Mesodermal cell (in vitro differentiated cells): ENCODE data around the gene KCNIP2.

Experiments
- H3K27ac ChIP-seq: 2 replicates; pipeline ENCODE4 v1.7.0; 2013; ENCODE audit warnings: mild to moderate bottlenecking, low read depth, low read length, moderate library complexity; ENCODE audit not compliant: severe bottlenecking
- H3K36me3 ChIP-seq: 2 replicates; pipeline ENCODE4 v1.7.1; 2013; ENCODE audit warnings: mild to moderate bottlenecking, low read length, moderate library complexity; ENCODE audit not compliant: control insufficient read depth, insufficient read depth
- H3K4me1 ChIP-seq: one replicate; pipeline ENCODE4 v1.7.1; 2013; ENCODE audit warnings: mild to moderate bottlenecking, low read length; ENCODE audit not compliant: insufficient read depth, control insufficient read depth, poor library complexity, severe bottlenecking
- H3K4me3 ChIP-seq: 2 replicates; pipeline ENCODE4 v1.7.0; 2013; ENCODE audit warnings: low read length, control low read depth, mild to moderate bottlenecking; ENCODE audit not compliant: insufficient read depth, poor library complexity, severe bottlenecking; ENCODE audit errors: extremely low read depth
- H3K9me3 ChIP-seq: 2 replicates; pipeline ENCODE4 v1.7.1; 2013; ENCODE audit warnings: mild to moderate bottlenecking, low read length, moderate library complexity; ENCODE audit not compliant: control insufficient read depth
- WGBS, 2 experiments: methylation state at CpG; one replicate each; pipeline ENCODE4 v1.1.5; 2013; ENCODE audit warnings: missing lambda C conversion rate in 2 of 2; ENCODE audit not compliant: insufficient coverage in 2 of 2; 5-methylcytosine and 5-hydroxymethylcytosine counted together

KCNIP2 gene

GRCh38 chr10:101879456-101880231 is 36.0 kb upstream of the KCNIP2 start:
- no peaks in the 10 kb centered on the region for H3K9me3 ChIP-seq
- no peak overlapping the region for H3K4me3 ChIP-seq
- 96 to 97% methylated on average over 8 to 10 of the region's 13 CpGs for WGBS, 2 experiments
- H3K27ac ChIP-seq, result no peak overlapping the region
- no peaks in the 10 kb centered on the region for H3K36me3 ChIP-seq
- peaks cover 4% of the 10 kb centered on the region for H3K4me1 ChIP-seq

- 84 to 85% methylated on average over 3 of the region's 3 CpGs for WGBS, 2 experiments
- H3K9me3 ChIP-seq, result no peaks in the 10 kb centered on the region
- H3K4me1 ChIP-seq, result peaks cover 4% of the 10 kb centered on the region
- no peak overlapping the region for H3K4me3 ChIP-seq
- no peak overlapping the region for H3K27ac ChIP-seq
- no peaks in the 10 kb centered on the region for H3K36me3 ChIP-seq
Measured at GRCh38 chr10:101878869-101879268, 35.3 kb upstream of the KCNIP2 start.

- Histone ChIP-seq H3K27ac (no peak overlapping the region), H3K36me3 (no peaks in the 10 kb centered on the region), H3K4me3 (no peak overlapping the region), H3K9me3 (no peaks in the 10 kb centered on the region), H3K4me1 (peaks cover 4% of the 10 kb centered on the region)
- 100% methylated on average over 1 of the region's 3 CpGs for WGBS, 2 experiments
Measured at GRCh38 chr10:101875068-101875688, 31.6 kb upstream of the KCNIP2 start.

GRCh38 chr10:101874252-101874651 is 30.7 kb upstream of the KCNIP2 start:
- H3K4me1 ChIP-seq, result peaks cover 4% of the 10 kb centered on the region
- no peaks in the 10 kb centered on the region for H3K36me3 ChIP-seq
- no peak overlapping the region for H3K27ac ChIP-seq
- H3K4me3 ChIP-seq, result no peak overlapping the region
- H3K9me3 ChIP-seq, result no peaks in the 10 kb centered on the region

- no peaks in the 10 kb centered on the region for H3K4me1 ChIP-seq
- WGBS, 2 experiments, result 100% methylated on average over 1 of the region's 1 CpG; no CpG with 5 or more reads in 1 of the 2 experiments
- H3K27ac ChIP-seq, result no peak overlapping the region
- H3K9me3 ChIP-seq, result no peaks in the 10 kb centered on the region
- no peak overlapping the region for H3K4me3 ChIP-seq
- no peaks in the 10 kb centered on the region for H3K36me3 ChIP-seq
Measured at GRCh38 chr10:101867931-101868330, 24.3 kb upstream of the KCNIP2 start.

GRCh38 chr10:101859530-101859929 is 15.9 kb upstream of the KCNIP2 start:
- Histone ChIP-seq H3K27ac (no peak overlapping the region), H3K4me1 (peaks cover 11% of the 10 kb centered on the region), H3K4me3 (no peak overlapping the region), H3K9me3 (peaks cover 4% of the 10 kb centered on the region), H3K36me3 (no peaks in the 10 kb centered on the region)
- 89 to 90% methylated on average over 1 to 2 of the region's 2 CpGs for WGBS, 2 experiments

GRCh38 chr10:101858723-101859500 is 15.3 kb upstream of the KCNIP2 start:
- peaks cover 11% of the 10 kb centered on the region for H3K4me1 ChIP-seq
- H3K9me3 ChIP-seq, result peaks cover 4% of the 10 kb centered on the region
- WGBS, 2 experiments, result 86 to 100% methylated on average over 1 to 2 of the region's 3 CpGs
- no peak overlapping the region for H3K27ac ChIP-seq
- no peak overlapping the region for H3K4me3 ChIP-seq
- H3K36me3 ChIP-seq, result no peaks in the 10 kb centered on the region

- Histone ChIP-seq H3K4me3 (no peak overlapping the region), H3K27ac (no peak overlapping the region), H3K9me3 (peaks cover 4% of the 10 kb centered on the region), H3K4me1 (peaks cover 11% of the 10 kb centered on the region), H3K36me3 (no peaks in the 10 kb centered on the region)
- WGBS, 2 experiments, result no CpG with 5 or more reads among the region's 1 CpG
Measured at GRCh38 chr10:101857802-101858476, 14.3 kb upstream of the KCNIP2 start.

GRCh38 chr10:101856626-101857025 is 13.0 kb upstream of the KCNIP2 start:
- Histone ChIP-seq H3K9me3 (peaks cover 4% of the 10 kb centered on the region), H3K4me3 (no peak overlapping the region), H3K27ac (no peak overlapping the region), H3K36me3 (no peaks in the 10 kb centered on the region), H3K4me1 (peaks cover 11% of the 10 kb centered on the region)

GRCh38 chr10:101851411-101852116 is 8.0 kb upstream of the KCNIP2 start:
- H3K9me3 ChIP-seq, result no peaks in the 10 kb centered on the region
- no peak overlapping the region for H3K27ac ChIP-seq
- WGBS, 2 experiments, result 88 to 89% methylated on average over 2 to 4 of the region's 4 CpGs
- H3K4me3 ChIP-seq, result no peak overlapping the region
- H3K4me1 ChIP-seq, result peaks cover 31% of the 10 kb centered on the region
- no peaks in the 10 kb centered on the region for H3K36me3 ChIP-seq
